H1 (cell line): ENCODE results near the gene GFY. TPM values are rescaled to one million over a fixed set of nuclear protein-coding genes. Genes with fewer than 3 reads are reported as not detected.

Source experiments
- CTCF ChIA-PET: fragments of 300-600 bp; sonication (Branson Sonifier 250); formaldehyde crosslinking; loops from one replicate; lab custom pipeline; 2021; ENCODE audit not compliant: partially characterized antibody; lab: Charles Lee
- POLR2A ChIA-PET: fragments of 300-600 bp; sonication (Branson Sonifier 250); formaldehyde crosslinking; loops from one replicate; lab custom pipeline; 2021; ENCODE audit warnings: inconsistent platforms; ENCODE audit not compliant: partially characterized antibody; lab: Charles Lee
- DNase-seq, 2 experiments: peaks; one replicate each; pipeline versions ENCODE4 v3.0.0 to v3.0.0-alpha.2; 2010 to 2022; ENCODE audit warnings: low spot score in 2 of 2, low read depth in 1 of 2, mixed read lengths in 1 of 2
- FAIRE-seq: peaks from 2 replicates; lab custom pipeline; 2011; peaks lifted over from hg19 to GRCh38; lab: Jason Lieb, UNC
- H2AFZ ChIP-seq: 2 replicates; pipeline ENCODE4 v1.8.1; 2012; ENCODE audit warnings: low read length, inconsistent platforms
- H2AK5ac ChIP-seq: 2 replicates; pipeline ENCODE4 v1.6.1; 2013; ENCODE audit warnings: low read depth, low read length
- H2BK120ac ChIP-seq: replicated peaks from 2 replicates; pipeline ENCODE3; 2013; ENCODE audit warnings: low read depth, low read length, inconsistent platforms
- H2BK12ac ChIP-seq: 2 replicates; pipeline ENCODE4 v1.6.1; 2013; ENCODE audit warnings: low read depth, low read length
- H2BK15ac ChIP-seq: 2 replicates; pipeline ENCODE4 v1.6.1; 2013; ENCODE audit warnings: low read length
- H2BK20ac ChIP-seq: 2 replicates; pipeline ENCODE4 v1.6.1; 2013; ENCODE audit warnings: low read length
- H2BK5ac ChIP-seq: 2 replicates; pipeline ENCODE4 v1.6.1; 2013; ENCODE audit warnings: low read depth, low read length
- H3K14ac ChIP-seq: 2 replicates; pipeline ENCODE4 v1.6.1; 2013; ENCODE audit warnings: inconsistent platforms; ENCODE audit not compliant: insufficient read length
- H3K18ac ChIP-seq: 2 replicates; pipeline ENCODE4 v1.6.1; 2013; ENCODE audit warnings: low read length; ENCODE audit errors: extremely low read depth
- H3K23ac ChIP-seq: 2 replicates; pipeline ENCODE4 v1.6.1; 2013; ENCODE audit warnings: inconsistent platforms; ENCODE audit not compliant: insufficient read length
- H3K23me2 ChIP-seq: 2 replicates; pipeline ENCODE4 v1.6.1; 2013; ENCODE audit warnings: low read depth, low read length
- H3K27ac ChIP-seq: 2 replicates; pipeline ENCODE4 v1.6.1; 2011; ENCODE audit warnings: low read depth, low read length, inconsistent platforms
- H3K27me3 ChIP-seq, 4 experiments: replicated peaks in 1 of 4; 1 replicate in 1 of 4; 2 replicates in 3 of 4; pipeline versions ENCODE4 v1.6.1 to v1.8.1; 2011 to 2013; ENCODE audit warnings: low read length in 3 of 4, mild to moderate bottlenecking in 3 of 4, inconsistent platforms in 2 of 4, mixed read lengths in 2 of 4, moderate library complexity in 1 of 4; ENCODE audit not compliant: control insufficient read depth in 3 of 4, insufficient read depth in 3 of 4; ENCODE audit errors: extremely low read depth in 1 of 4
- H3K36me3 ChIP-seq, 4 experiments: 2 replicates each; pipeline versions ENCODE4 v1.6.1 to v1.8.1; 2011 to 2013; ENCODE audit warnings: mild to moderate bottlenecking in 4 of 4, low read length in 3 of 4, moderate library complexity in 2 of 4, control low read depth in 1 of 4, inconsistent platforms in 1 of 4; ENCODE audit not compliant: insufficient read depth in 4 of 4, control insufficient read depth in 2 of 4
- H3K4ac ChIP-seq: replicated peaks from 2 replicates; pipeline ENCODE3; 2013; ENCODE audit warnings: low read length, low read depth, mixed read lengths, inconsistent platforms; ENCODE audit not compliant: insufficient read length
- H3K4me1 ChIP-seq, 4 experiments: replicated peaks in 1 of 4; 1 replicate in 1 of 4; 2 replicates in 3 of 4; pipeline versions ENCODE4 v1.6.1 to v1.8.1; 2011 to 2013; ENCODE audit warnings: low read length in 3 of 4, inconsistent platforms in 2 of 4, mixed read lengths in 1 of 4; ENCODE audit not compliant: insufficient read depth in 4 of 4, control insufficient read depth in 3 of 4
- H3K4me2 ChIP-seq, 2 experiments: 2 replicates each; pipeline versions ENCODE4 v1.6.1 to v1.8.1; 2011 to 2013; ENCODE audit warnings: low read depth in 2 of 2, low read length in 2 of 2, control low read depth in 1 of 2, inconsistent platforms in 1 of 2, mild to moderate bottlenecking in 1 of 2; ENCODE audit not compliant: insufficient read depth in 1 of 2
- H3K4me3 ChIP-seq, 4 experiments: fragments of 200-600, 300-600 bp in 1 of 4; sonication (generic), shearing (Covaris generic), sonication (Bioruptor Twin) in 1 of 4; 2 replicates each; pipeline versions ENCODE4 v1.5.1 to v1.8.1; 2011 to 2016; ENCODE audit warnings: low read length in 4 of 4, low read depth in 3 of 4, control low read depth in 2 of 4, inconsistent platforms in 2 of 4, mild to moderate bottlenecking in 2 of 4, mixed read lengths in 1 of 4, moderate library complexity in 1 of 4; ENCODE audit not compliant: insufficient read depth in 2 of 4; ENCODE audit errors: extremely low read depth in 1 of 4
- H3K56ac ChIP-seq: replicated peaks from 2 replicates; pipeline ENCODE3; 2013; ENCODE audit warnings: low read depth, mild to moderate bottlenecking, mixed read lengths, low read length, inconsistent platforms; ENCODE audit not compliant: insufficient read length
- H3K79me1 ChIP-seq: 2 replicates; pipeline ENCODE4 v1.6.1; 2013; ENCODE audit warnings: low read depth, low read length, control low read depth
- H3K79me2 ChIP-seq, 2 experiments: 2 replicates each; pipeline versions ENCODE4 v1.6.1 to v1.8.1; 2012 to 2013; ENCODE audit warnings: low read length in 2 of 2, mild to moderate bottlenecking in 2 of 2, inconsistent platforms in 1 of 2; ENCODE audit not compliant: insufficient read depth in 2 of 2, control insufficient read depth in 1 of 2
- H3K9ac ChIP-seq, 4 experiments: replicated peaks in 1 of 4; 1 replicate in 1 of 4; 2 replicates in 3 of 4; pipeline versions ENCODE4 v1.6.1 to v1.8.1; 2011 to 2013; ENCODE audit warnings: low read depth in 3 of 4, low read length in 3 of 4, control low read depth in 2 of 4, mild to moderate bottlenecking in 2 of 4, moderate library complexity in 2 of 4, inconsistent platforms in 1 of 4; ENCODE audit errors: extremely low read depth in 1 of 4
- H3K9me3 ChIP-seq, 2 experiments: 2 replicates each; pipeline versions ENCODE4 v1.6.1 to v1.8.1; 2012 to 2013; ENCODE audit warnings: mild to moderate bottlenecking in 2 of 2, moderate library complexity in 2 of 2, control low read depth in 1 of 2, inconsistent platforms in 1 of 2, low read depth in 1 of 2, low read length in 1 of 2, mixed read lengths in 1 of 2; ENCODE audit not compliant: insufficient read depth in 2 of 2
- H4K20me1 ChIP-seq, 2 experiments: replicated peaks in 1 of 2; 2 replicates each; pipeline versions ENCODE3 to v1.8.1; 2011 to 2013; ENCODE audit warnings: inconsistent platforms in 2 of 2, low read length in 2 of 2, mild to moderate bottlenecking in 1 of 2; ENCODE audit not compliant: insufficient read depth in 2 of 2, control insufficient read depth in 1 of 2
- H4K5ac ChIP-seq: 2 replicates; pipeline ENCODE4 v1.6.1; 2013; ENCODE audit warnings: low read length, low read depth, mixed read lengths, inconsistent platforms; ENCODE audit not compliant: insufficient read length
- H4K8ac ChIP-seq: 2 replicates; pipeline ENCODE4 v1.8.0; 2013; ENCODE audit warnings: mild to moderate bottlenecking, moderate library complexity, low read length, inconsistent platforms; ENCODE audit not compliant: insufficient read depth; ENCODE audit errors: extremely low read depth
- H4K91ac ChIP-seq: replicated peaks from 2 replicates; pipeline ENCODE3; 2013; ENCODE audit warnings: low read length, mixed read lengths, inconsistent platforms; ENCODE audit not compliant: insufficient read length
- ASH2L ChIP-seq: fragments of 200-600, 300-600 bp; sonication (generic); IDR thresholded peaks from one replicate; pipeline ENCODE4 v1.7.1; 2017; ENCODE audit warnings: low read length
- CTBP2 ChIP-seq: IDR thresholded peaks from 2 replicates; pipeline ENCODE4 v1.7.0; 2011; ENCODE audit warnings: borderline replicate concordance, mild to moderate bottlenecking, moderate library complexity, mixed read lengths, low read length; ENCODE audit not compliant: insufficient read depth, insufficient read length
- EGR1 ChIP-seq: IDR thresholded peaks from 2 replicates; pipeline ENCODE4 v1.6.1; 2011; ENCODE audit warnings: low read depth, low read length, borderline replicate concordance
- JUND ChIP-seq: IDR thresholded peaks from 2 replicates; pipeline ENCODE4 v1.6.1; 2011; ENCODE audit warnings: mild to moderate bottlenecking, improper control_type of control experiment, low read length
- KDM1A ChIP-seq: fragments of 200-600, 300-600 bp; sonication (generic); IDR thresholded peaks from 2 replicates; pipeline ENCODE4 v1.7.1; 2016; ENCODE audit warnings: mild to moderate bottlenecking, low read length, borderline replicate concordance
- NRF1 ChIP-seq: IDR thresholded peaks from 2 replicates; pipeline ENCODE4 v1.6.1; 2011; ENCODE audit warnings: mild to moderate bottlenecking, low read depth, low read length, improper control_type of control experiment
- RBBP5 ChIP-seq: IDR thresholded peaks from 2 replicates; pipeline ENCODE4 v1.7.1; 2012; ENCODE audit warnings: low read depth, mild to moderate bottlenecking, inconsistent platforms, low read length, moderate library complexity, borderline replicate concordance
- SIN3A ChIP-seq, 2 experiments: IDR thresholded peaks in 1 of 2; conservative IDR thresholded peaks in 1 of 2; 2 replicates each; pipeline ENCODE4 v1.6.1; 2011 to 2012; ENCODE audit warnings: low read length in 2 of 2, improper control_type of control experiment in 1 of 2, low read depth in 1 of 2, mild to moderate bottlenecking in 1 of 2
- SP1 ChIP-seq: IDR thresholded peaks from 2 replicates; pipeline ENCODE4 v1.6.1; 2011; ENCODE audit warnings: low read depth, low read length
- WGBS, 2 experiments: shearing (Covaris generic) in 1 of 2; methylation state at CpG; one replicate each; pipeline versions ENCODE4 v1.1.6 to v1.1.7; 2013 to 2015; ENCODE audit warnings: low lambda C conversion rate in 2 of 2, mixed read lengths in 2 of 2, inconsistent platforms in 1 of 2, low coverage in 1 of 2, missing lambda C conversion rate in 1 of 2; ENCODE audit not compliant: insufficient replicate concordance in 2 of 2, insufficient coverage in 1 of 2, insufficient read length in 1 of 2; ENCODE audit errors: extremely low coverage in 1 of 2, missing lambda C conversion rate in 1 of 2; 5-methylcytosine and 5-hydroxymethylcytosine counted together
- polyA plus RNA-seq, 7 experiments: library from polyadenylated mRNA; depleted of rRNA in 3 of 7; stranded (reverse) in 5 of 7; unstranded in 2 of 7; fragments of >200 nt in 5 of 7; fragments of 200-250 nt in 2 of 7; gene quantifications; 1 replicate in 5 of 7; 2 replicates in 1 of 7; 4 replicates in 1 of 7; pipeline versions ENCODE4 v1.2.1 to v1.2.3, GENCODE V29; 2011 to 2013; ENCODE audit warnings: missing spikeins in 2 of 7, mixed read lengths in 2 of 7
- total RNA-seq: library from RNA; stranded (reverse); fragmentation: NEBNext Ultra II Directional; extraction: Animal tissue kit (Norgen Biotek cat#: 25700); gene quantifications from 2 replicates; pipeline ENCODE4 v1.2.1, GENCODE V29; 2021
- TF ChIP-seq, protein P1 (sequence below): IDR thresholded peaks from 2 replicates; pipeline ENCODE4 v1.6.1; 2012; ENCODE audit warnings: inconsistent platforms

Gene GFY
- total and polyA plus RNA-seq, 2 of the 8 experiments (the other 6 are each of a cell fraction or from before 2014, with no cell fraction given) = 0.68 to 0.93 TPM

DNA sequence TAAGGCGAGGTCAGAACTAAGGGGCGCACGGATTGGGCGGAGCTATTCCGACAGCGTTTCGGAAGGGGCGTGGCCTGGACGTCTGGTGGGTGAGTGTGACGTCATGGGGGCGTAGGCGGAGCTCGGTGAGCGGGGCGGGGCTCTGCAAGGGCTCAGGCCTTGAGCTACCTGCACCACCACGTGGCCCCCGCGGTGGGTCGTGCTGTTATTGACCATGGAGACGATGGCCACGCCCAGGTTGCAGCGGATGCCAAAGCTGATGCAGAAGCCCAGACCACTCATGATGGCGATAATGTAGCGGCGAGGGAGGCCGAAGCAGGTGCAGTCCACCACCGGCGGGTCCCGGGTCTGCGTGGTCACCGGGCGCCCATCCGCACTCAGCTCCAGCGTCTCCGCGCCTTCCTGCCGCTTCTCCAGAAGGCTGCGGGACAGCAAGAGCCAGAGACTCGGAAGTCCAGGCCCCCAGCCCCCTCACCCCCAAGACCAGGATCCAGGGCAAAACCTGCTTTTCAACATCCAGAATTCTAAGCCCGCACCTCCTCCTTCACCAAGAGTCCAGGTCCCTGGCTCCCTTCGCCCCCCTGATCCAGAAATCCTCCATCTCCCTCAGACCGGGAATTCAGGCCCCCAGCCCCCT, 11.3 kb downstream of the GFY start:
- Histone ChIP-seq H3K23me2 (peaks cover 15% of the 10 kb centered on the region; the same call in 1 of the 2 replicates), H3K4me1 (peaks cover 0 to 16% (median 12%) of the 10 kb centered on the region in 4 experiments; a peak in 5 of 7 replicates), H2AFZ (peak overlapping the region; percentile 84; the same call in 1 of the 2 replicates), H3K4me2 (peak overlapping the region; percentile 52 to 80), H2BK12ac (0 out of 2 replicates have a peak overlapping the region, but pooled peaks have one; percentile 6), H3K14ac (no peak overlapping the region), H3K4me3 (peak overlapping the region; percentile 26 to 55 (median 35); a peak in 7 of 8 replicates), H2BK120ac (no peak overlapping the region), H4K20me1 (no peaks in the 10 kb centered on the region), H4K91ac (no peak overlapping the region), H3K27me3 (peaks cover 30 to 72% (median 62%) of the 10 kb centered on the region in 4 experiments), H3K36me3 (no peaks in the 10 kb centered on the region), H4K8ac (no peak overlapping the region), H3K9ac (no peak overlapping the region), H2BK5ac (no peak overlapping the region), H3K4ac (no peak overlapping the region), H3K18ac (no peak overlapping the region), H2AK5ac (no peak overlapping the region), H3K79me2 (no peaks in the 10 kb centered on the region), H2BK20ac (no peak overlapping the region), H3K79me1 (no peaks in the 10 kb centered on the region), H3K23ac (no peak overlapping the region), H3K27ac (no peak overlapping the region), H3K56ac (no peak overlapping the region), H4K5ac (no peak overlapping the region), H2BK15ac (peak overlapping the region; percentile 90; the same call in 1 of the 2 replicates), H3K9me3 (peaks cover 0 to 2% of the 10 kb centered on the region in 2 experiments; a peak in 1 of 4 replicates)
- DNase-seq (peak; percentile 89 to 100), FAIRE-seq (peak; percentile 75)
- 14% methylated on average over 39 of the region's 42 CpGs; no CpG with 5 or more reads in 1 of the 2 experiments for WGBS, 2 experiments
- POLR2A ChIA-PET = interaction anchor here (0.6 to 2.3 kb wide), 13 partner anchors 9 to 493 kb away, joined by 3 to 17 read pairs (median 4); partner anchors contain the start of genes ALDH16A1 and GFY
- CTCF ChIA-PET = interaction anchor here (0.8 to 4.7 kb wide), 16 partner anchors 9 to 103 kb away, joined by 3 to 38 read pairs (median 4); partner anchors contain the start of genes DKKL1, GFY and PTH2
- TF ChIP-seq JUND = peak; percentile 81; the same call in 1 of the 2 replicates
- no peak for TF ChIP-seq NRF1
- peak; percentile 60; the same call in 1 of the 2 replicates for TF ChIP-seq SP1
- peak in 1 of 2 experiments; percentile 68; a peak in 1 of 4 replicates for TF ChIP-seq SIN3A (conservative IDR thresholded peaks at IDR 0.05 in 1 of 2, IDR thresholded peaks at IDR 0.05 in 1 of 2; ENCODE audit: low read depth in 1 of 2, low read length in 2 of 2)
- TF ChIP-seq, protein P1, sequence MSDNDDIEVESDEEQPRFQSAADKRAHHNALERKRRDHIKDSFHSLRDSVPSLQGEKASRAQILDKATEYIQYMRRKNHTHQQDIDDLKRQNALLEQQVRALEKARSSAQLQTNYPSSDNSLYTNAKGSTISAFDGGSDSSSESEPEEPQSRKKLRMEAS = peak; percentile 96
- peak; percentile 61; the same call in 1 of the 2 replicates for TF ChIP-seq EGR1
- no peak for TF ChIP-seq CTBP2
- no peak for TF ChIP-seq RBBP5
- no peak for TF ChIP-seq KDM1A
- TF ChIP-seq ASH2L = peak; percentile 46
